HG03045 (cell line): Measurements from ENCODE around the gene MEPE.
A peak's percentile ranks its signal among the peaks of the same experiment; 100 is the strongest.

Experiments used
- ATAC-seq: cut with Tn5 transposase; IDR thresholded peaks from one replicate; pipeline ENCODE4 v1.9.1; 2021; ENCODE audit warnings: mild to moderate bottlenecking, moderate library complexity; ENCODE audit not compliant: unreplicated experiment

MEPE gene

GRCh38 chr4:87839592-87839946, 6.8 kb downstream of the MEPE start:
- ATAC-seq = no peak

- no peak for ATAC-seq
These were observed 7.4 kb downstream of the MEPE start for GRCh38 chr4:87840149-87840548.

- no peak for ATAC-seq
These were observed 11.2 kb downstream of the MEPE start for GRCh38 chr4:87843936-87844335.

- no peak for ATAC-seq
These were observed 11.7 kb downstream of the MEPE start for GRCh38 chr4:87844452-87844851.

- ATAC-seq = no peak
These were observed 13.5 kb downstream of the MEPE start for GRCh38 chr4:87846226-87846625.

- ATAC-seq = peak; percentile 83
These were observed 16.0 kb downstream of the MEPE start for GRCh38 chr4:87848622-87849351.

- no peak for ATAC-seq
These were observed 16.8 kb downstream of the MEPE start for GRCh38 chr4:87849612-87850011.

- ATAC-seq = no peak
These were observed 18.6 kb downstream of the MEPE start for GRCh38 chr4:87851332-87851731.

- no peak for ATAC-seq
These were observed 19.2 kb downstream of the MEPE start for GRCh38 chr4:87851953-87852352.

- no peak for ATAC-seq
These were observed 20.3 kb downstream of the MEPE start for GRCh38 chr4:87853108-87853507.

GRCh38 chr4:87853891-87854290, 21.1 kb downstream of the MEPE start:
- no peak for ATAC-seq

GRCh38 chr4:87855559-87855958, 22.8 kb downstream of the MEPE start:
- ATAC-seq = no peak

- ATAC-seq = no peak
These were observed 24.0 kb downstream of the MEPE start for GRCh38 chr4:87856816-87857215.

- no peak for ATAC-seq
These were observed 25.0 kb downstream of the MEPE start for GRCh38 chr4:87857789-87858188.

- ATAC-seq = no peak
These were observed 29.5 kb downstream of the MEPE start for GRCh38 chr4:87862236-87862635.

GRCh38 chr4:87863486-87863885, 30.7 kb downstream of the MEPE start:
- ATAC-seq = no peak

- no peak for ATAC-seq
These were observed 31.6 kb downstream of the MEPE start for GRCh38 chr4:87864321-87864720.

- ATAC-seq = no peak
These were observed 32.5 kb downstream of the MEPE start for GRCh38 chr4:87865288-87865687.

GRCh38 chr4:87865960-87866598, 33.3 kb downstream of the MEPE start:
- ATAC-seq = no peak

GRCh38 chr4:87868522-87868921, 35.8 kb downstream of the MEPE start:
- ATAC-seq = no peak

- ATAC-seq = no peak
These were observed 39.3 kb downstream of the MEPE start for GRCh38 chr4:87872028-87872427.

- ATAC-seq = no peak
These were observed 42.4 kb downstream of the MEPE start for GRCh38 chr4:87875191-87875590.

GRCh38 chr4:87880106-87880505, 47.3 kb downstream of the MEPE start:
- ATAC-seq = no peak
